ENCODE measurements around the gene DDX19B.
"Not testable (repeated sequence)": the region's sequence is repeated elsewhere in the genome, so short reads cannot be mapped to it uniquely, and the experiment has no call there.

Gene DDX19B

GRCh38 chr16:70289229-70290094, 9.5 kb upstream of the DDX19B start, which contains the start of gene AARS1:
TSS of gene AARS1 (minus strand) at chr16:70289506. CDS start at chr16:70282763, 6,743 bp downstream.
- DNase-seq = peak; percentile 93 to 94

GRCh38 chr16:70290949-70291519, 8.0 kb upstream of the DDX19B start:
- DNase-seq = no peak

- DNase-seq = not testable (repeated sequence)
Observed at GRCh38 chr16:70292148-70292547, 6.8 kb upstream of the DDX19B start.

GRCh38 chr16:70294385-70295025, 4.5 kb upstream of the DDX19B start:
- DNase-seq = no peak

GRCh38 chr16:70295634-70296033, 3.4 kb upstream of the DDX19B start:
- no peak for DNase-seq

- DNase-seq = no peak
Observed at GRCh38 chr16:70301121-70301520, 2.1 kb downstream of the DDX19B start.

GRCh38 chr16:70302745-70303144, 3.8 kb downstream of the DDX19B start:
- no peak for DNase-seq

- DNase-seq = no peak
Observed at GRCh38 chr16:70304892-70305448, 6.0 kb downstream of the DDX19B start.

GRCh38 chr16:70306880-70307279, 7.9 kb downstream of the DDX19B start:
- DNase-seq = no peak

- DNase-seq = not testable (repeated sequence)
Observed at GRCh38 chr16:70307726-70308125, 8.7 kb downstream of the DDX19B start.

GRCh38 chr16:70320121-70320520, 21.1 kb downstream of the DDX19B start:
- no peak for DNase-seq

- DNase-seq = no peak
Observed at GRCh38 chr16:70324998-70325747, 26.2 kb downstream of the DDX19B start.

GRCh38 chr16:70331091-70331490, 32.1 kb downstream of the DDX19B start:
- DNase-seq = no peak

- DNase-seq = peak; percentile 17 to 28
Observed at GRCh38 chr16:70331588-70332358, 32.8 kb downstream of the DDX19B start.

- not testable (repeated sequence) for DNase-seq
Observed at GRCh38 chr16:70332728-70333127, 33.7 kb downstream of the DDX19B start.

GRCh38 chr16:70337814-70338213, 38.8 kb downstream of the DDX19B start:
- no peak for DNase-seq

- DNase-seq = no peak
Observed at GRCh38 chr16:70341600-70341999, 42.6 kb downstream of the DDX19B start.

GRCh38 chr16:70342016-70342415, 43.0 kb downstream of the DDX19B start:
- DNase-seq = no peak

GRCh38 chr16:70345840-70346239, 46.9 kb downstream of the DDX19B start:
- no peak for DNase-seq

GRCh38 chr16:70348991-70349390, 50.0 kb downstream of the DDX19B start:
- no peak for DNase-seq

GRCh38 chr16:70349783-70350182, 50.8 kb downstream of the DDX19B start:
- no peak for DNase-seq

- DNase-seq = no peak
Observed at GRCh38 chr16:70359552-70359951, 60.6 kb downstream of the DDX19B start.

Measured in stimulated activated CD4-positive, alpha-beta T cell treated with anti-CD3 and anti-CD28 coated beads, Interleukin-2, amount 100 ng/mL, for 24 hours (primary cell).